Measurements from ENCODE around the gene CSTF3.

- no peak for TF ChIP-seq CTCF (IDR thresholded peaks at IDR 0.05; ENCODE audit: borderline replicate concordance, extremely low read depth, low read length, poor library complexity, severe bottlenecking)
- no peak for TF ChIP-seq EZH2 (IDR thresholded peaks at IDR 0.05; ENCODE audit: borderline replicate concordance, low read depth, low read length, severe bottlenecking)
Measured at GRCh38 chr11:33109294-33109895, 51.9 kb downstream of the CSTF3 start.

Measured in DND-41 (cell line).